Measurements from ENCODE around the gene MRPS6.

- TF ChIP-seq CTCF (IDR thresholded peaks at IDR 0.05) (peak in 2 of 7 experiments; percentile 22 to 39), POLR2A (IDR thresholded peaks at IDR 0.05) (peak; percentile 83 to 89 (median 88))
These were observed at the start of gene MRPS6, which contains the start of gene SLC5A3 for GRCh38 chr21:34073032-34073748.
